Gastrocnemius medialis (tissue), 4 donors: ENCODE results near the gene FANCE. TPM values are rescaled to one million over a fixed set of nuclear protein-coding genes. Genes with fewer than 3 reads are reported as not detected.
"Not testable (repeated sequence)": the region's sequence is repeated elsewhere in the genome, so short reads cannot be mapped to it uniquely, and the experiment has no call there.

Source experiments
- ATAC-seq, 2 donors: fragments of 150-250 bp; one replicate each; pipeline ENCODE4 v1.9.1; 2016
- DNase-seq, 2 donors: peaks; one replicate each; pipeline ENCODE4 v3.0.0-alpha.2; 2019
- H3K27ac ChIP-seq, 4 donors: fragments of 200-600 bp; sonication (generic); 1 replicate in 1 of 4; 2 replicates in 3 of 4; pipeline ENCODE4 v1.5.1; 2016 to 2018; ENCODE audit warnings: mild to moderate bottlenecking in 2 of 4, moderate library complexity in 1 of 4
- H3K27me3 ChIP-seq, 3 donors: fragments of 200-600 bp; sonication (generic) in 2 of 3; 1 replicate in 1 of 3; 2 replicates in 2 of 3; pipeline versions ENCODE4 v1.5.1 to v1.6.0; 2016 to 2019; ENCODE audit warnings: mild to moderate bottlenecking in 1 of 3, moderate library complexity in 1 of 3
- H3K36me3 ChIP-seq, 2 donors: fragments of 200-600 bp; sonication (generic) in 1 of 2; one replicate each; pipeline ENCODE4 v1.5.1; 2017 to 2018
- H3K4me1 ChIP-seq, 2 donors: fragments of 200-600 bp; sonication (generic) in 1 of 2; one replicate each; pipeline ENCODE4 v1.5.1; 2016 to 2017; ENCODE audit warnings: mild to moderate bottlenecking in 2 of 2
- H3K4me3 ChIP-seq, 4 donors: fragments of 200-600 bp; sonication (generic) in 3 of 4; 1 replicate in 1 of 4; 2 replicates in 3 of 4; pipeline ENCODE4 v1.5.1; 2016 to 2019; ENCODE audit warnings: mild to moderate bottlenecking in 2 of 4
- H3K9me3 ChIP-seq, 3 donors: fragments of 200-600 bp; sonication (generic) in 2 of 3; 1 replicate in 1 of 3; 2 replicates in 2 of 3; pipeline ENCODE4 v1.5.1; 2016 to 2019
- POLR2A ChIP-seq, 2 donors: fragments of 450-650 bp; IDR thresholded peaks; one replicate each; pipeline ENCODE4 v1.6.1; 2017; ENCODE audit warnings: antibody characterized with exemption in 2 of 2, mild to moderate bottlenecking in 2 of 2, moderate library complexity in 2 of 2
- in situ Hi-C, 4 donors: fragments of 200-750 bp; cut with MboI; loops; one replicate each; pipeline versions ENCODE4 v1.15.0 to v1.8.0; 2017; ENCODE audit warnings: low sequenced_read_pairs in 4 of 4
- intact Hi-C: fragments of 100-400 bp; cut with DNase I; formaldehyde crosslinking; loops from one replicate; pipeline ENCODE4 v1.15.1; 2023; ENCODE audit warnings: low total_unique reads
- total RNA-seq, 4 donors: library from RNA; depleted of rRNA; stranded (reverse); fragments of >200 nt; gene quantifications; one replicate each; pipeline versions ENCODE4 v1.1.0 to v1.2.3, GENCODE V29; 2016
- TF ChIP-seq, protein P1 (sequence below), 5 experiments: fragments of 450-650 bp in 3 of 5; fragments of 200-600 bp in 2 of 5; sonication (generic) in 2 of 5; IDR thresholded peaks in 4 of 5; conservative IDR thresholded peaks in 1 of 5; 1 replicate in 4 of 5; 2 replicates in 1 of 5; pipeline ENCODE4 v1.5.1; 2016 to 2019; ENCODE audit warnings: antibody characterized with exemption in 5 of 5, mild to moderate bottlenecking in 3 of 5, moderate library complexity in 3 of 5

The FANCE gene
- total RNA-seq, 4 donors from 2014 or later = 2.5 to 10.5 (median 5.9) TPM

DNA sequence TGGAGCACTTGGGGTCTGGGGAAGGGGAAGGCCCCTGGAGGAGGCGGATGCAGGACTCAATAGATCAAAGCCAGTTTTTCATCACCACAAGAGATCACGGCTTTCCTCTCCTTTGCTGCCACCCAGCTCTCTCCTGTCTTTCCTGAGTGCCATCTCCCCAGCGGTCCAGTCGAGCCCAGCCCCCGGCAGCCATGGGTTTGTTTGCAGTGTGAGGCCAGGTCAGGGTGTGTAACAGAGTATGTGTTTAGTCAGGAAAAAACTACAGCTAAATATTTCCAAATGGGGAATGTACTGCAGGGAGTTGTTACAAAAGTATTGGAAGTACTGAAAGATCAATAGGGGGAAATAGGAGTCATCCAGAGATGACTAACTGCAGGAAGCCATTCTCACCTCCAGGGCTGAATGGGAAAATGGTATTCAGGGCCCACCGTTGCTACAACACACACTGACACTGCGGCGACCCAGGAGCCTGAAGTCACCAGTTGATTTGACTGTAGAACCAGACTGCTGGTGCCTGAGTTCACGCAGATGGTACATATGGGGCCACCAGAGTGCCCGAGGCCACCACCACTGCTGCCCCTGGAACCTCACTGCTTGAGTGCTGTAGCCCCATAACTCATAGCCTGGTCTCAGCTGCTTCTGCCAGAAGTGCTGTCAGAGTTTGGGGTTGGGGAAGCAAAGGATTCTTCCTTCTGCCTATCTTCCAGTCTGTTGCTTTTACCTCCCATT is 23.6 kb upstream of the FANCE start:
- H3K36me3 ChIP-seq = peaks cover 0 to 35% of the 10 kb centered on the region in 2 donors
- ATAC-seq = no peak
- H3K4me1 ChIP-seq = no peaks in the 10 kb centered on the region
- intact Hi-C loops (no loop called here), in situ Hi-C loops (no loop called here)
- no peak for DNase-seq
- H3K9me3 ChIP-seq = no peaks in the 10 kb centered on the region
- H3K27ac ChIP-seq = no peak overlapping the region
- TF ChIP-seq, protein P1, sequence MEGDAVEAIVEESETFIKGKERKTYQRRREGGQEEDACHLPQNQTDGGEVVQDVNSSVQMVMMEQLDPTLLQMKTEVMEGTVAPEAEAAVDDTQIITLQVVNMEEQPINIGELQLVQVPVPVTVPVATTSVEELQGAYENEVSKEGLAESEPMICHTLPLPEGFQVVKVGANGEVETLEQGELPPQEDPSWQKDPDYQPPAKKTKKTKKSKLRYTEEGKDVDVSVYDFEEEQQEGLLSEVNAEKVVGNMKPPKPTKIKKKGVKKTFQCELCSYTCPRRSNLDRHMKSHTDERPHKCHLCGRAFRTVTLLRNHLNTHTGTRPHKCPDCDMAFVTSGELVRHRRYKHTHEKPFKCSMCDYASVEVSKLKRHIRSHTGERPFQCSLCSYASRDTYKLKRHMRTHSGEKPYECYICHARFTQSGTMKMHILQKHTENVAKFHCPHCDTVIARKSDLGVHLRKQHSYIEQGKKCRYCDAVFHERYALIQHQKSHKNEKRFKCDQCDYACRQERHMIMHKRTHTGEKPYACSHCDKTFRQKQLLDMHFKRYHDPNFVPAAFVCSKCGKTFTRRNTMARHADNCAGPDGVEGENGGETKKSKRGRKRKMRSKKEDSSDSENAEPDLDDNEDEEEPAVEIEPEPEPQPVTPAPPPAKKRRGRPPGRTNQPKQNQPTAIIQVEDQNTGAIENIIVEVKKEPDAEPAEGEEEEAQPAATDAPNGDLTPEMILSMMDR (IDR thresholded peaks at IDR 0.05 in 4 of 5, conservative IDR thresholded peaks at IDR 0.05 in 1 of 5) = no peak
- no peak for TF ChIP-seq POLR2A (IDR thresholded peaks at IDR 0.05)
- no peaks in the 10 kb centered on the region for H3K27me3 ChIP-seq
- no peak overlapping the region for H3K4me3 ChIP-seq

DNA sequence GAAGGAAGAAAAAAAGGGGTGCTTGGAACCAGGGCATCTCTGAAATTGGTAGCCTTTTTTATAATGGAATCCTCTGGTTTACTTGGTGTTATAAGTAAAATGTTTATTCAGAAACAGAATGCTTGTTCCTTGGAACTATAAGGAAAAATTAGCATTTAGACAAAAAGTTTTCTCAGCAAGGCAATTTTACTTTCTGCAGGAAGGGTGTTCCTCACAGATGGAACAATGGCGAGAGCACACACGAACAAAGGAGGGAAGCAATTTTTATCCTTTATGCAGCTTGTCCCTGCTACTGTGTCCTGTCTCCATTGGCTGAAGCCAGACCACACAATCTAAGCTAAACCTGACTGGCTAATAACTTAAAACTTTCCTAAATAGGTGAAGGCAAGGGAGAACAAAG is 22.7 kb upstream of the FANCE start:
- no peak for DNase-seq
- H3K27me3 ChIP-seq = no peaks in the 10 kb centered on the region
- ATAC-seq = no peak
- in situ Hi-C loops = no loop called here
- no peaks in the 10 kb centered on the region for H3K9me3 ChIP-seq
- peaks cover 0 to 27% of the 10 kb centered on the region in 2 donors for H3K36me3 ChIP-seq
- no peak overlapping the region for H3K27ac ChIP-seq
- H3K4me1 ChIP-seq = peaks cover under 1 to 1% of the 10 kb centered on the region in 2 donors
- H3K4me3 ChIP-seq = no peak overlapping the region
- TF ChIP-seq, protein P1 (IDR thresholded peaks at IDR 0.05 in 4 of 5, conservative IDR thresholded peaks at IDR 0.05 in 1 of 5) = no peak
- TF ChIP-seq POLR2A (IDR thresholded peaks at IDR 0.05) = no peak
- intact Hi-C loops = no loop called here

DNA sequence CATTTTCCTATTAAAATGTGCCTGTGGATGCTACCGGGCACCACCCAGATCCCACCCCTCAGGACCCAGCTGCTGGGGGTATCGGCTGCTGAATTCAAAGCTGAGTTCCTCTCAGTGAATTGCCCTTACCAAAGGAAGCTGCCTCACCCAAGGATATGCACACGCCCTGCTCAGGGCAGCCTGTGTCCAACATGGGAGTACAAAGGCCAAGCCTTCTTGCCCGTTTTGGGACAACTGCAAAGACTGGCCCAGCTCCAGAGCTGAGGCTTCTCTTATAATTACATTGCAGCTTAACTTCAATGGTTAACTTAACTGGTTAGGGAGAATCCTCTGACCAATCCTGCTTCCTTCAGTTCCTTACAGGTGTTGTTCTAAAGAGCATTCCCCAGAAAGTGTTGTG is 19.8 kb upstream of the FANCE start:
- TF ChIP-seq, protein P1 (IDR thresholded peaks at IDR 0.05 in 4 of 5, conservative IDR thresholded peaks at IDR 0.05 in 1 of 5) = no peak
- no peak for TF ChIP-seq POLR2A (IDR thresholded peaks at IDR 0.05)
- intact Hi-C loops = no loop called here
- ATAC-seq (no peak), DNase-seq (no peak)
- Histone ChIP-seq H3K27me3 (no peaks in the 10 kb centered on the region), H3K4me1 (peaks cover 10 to 14% of the 10 kb centered on the region in 2 donors), H3K36me3 (no peaks in the 10 kb centered on the region), H3K9me3 (no peaks in the 10 kb centered on the region), H3K27ac (no peak overlapping the region), H3K4me3 (no peak overlapping the region)
- in situ Hi-C loops = no loop called here

DNA sequence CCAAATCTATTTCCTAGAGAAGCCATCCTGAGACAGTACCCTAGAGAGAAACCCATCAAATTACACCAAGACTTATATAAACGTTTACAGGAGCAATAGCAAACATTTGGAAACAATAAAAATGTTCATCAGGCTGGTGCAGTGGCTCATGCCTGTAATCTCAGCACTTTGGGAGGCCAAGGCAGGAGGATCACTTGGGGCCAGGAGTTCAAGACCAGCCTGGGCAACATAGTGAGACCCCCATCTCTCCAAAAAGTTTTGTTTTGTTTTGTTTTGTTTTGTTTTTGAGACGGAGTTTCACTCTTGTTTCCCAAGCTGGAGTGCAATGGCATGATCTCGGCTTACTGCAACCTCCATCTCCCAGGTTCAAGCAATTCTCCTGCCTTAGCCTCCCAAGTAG is 19.4 kb upstream of the FANCE start:
- in situ Hi-C loops, H3K27me3 ChIP-seq, DNase-seq, H3K9me3 ChIP-seq, H3K4me3 ChIP-seq, H3K27ac ChIP-seq, intact Hi-C loops, H3K36me3 ChIP-seq, ATAC-seq: not testable (repeated sequence)
- peaks cover 10 to 14% of the 10 kb centered on the region in 2 donors for H3K4me1 ChIP-seq

DNA sequence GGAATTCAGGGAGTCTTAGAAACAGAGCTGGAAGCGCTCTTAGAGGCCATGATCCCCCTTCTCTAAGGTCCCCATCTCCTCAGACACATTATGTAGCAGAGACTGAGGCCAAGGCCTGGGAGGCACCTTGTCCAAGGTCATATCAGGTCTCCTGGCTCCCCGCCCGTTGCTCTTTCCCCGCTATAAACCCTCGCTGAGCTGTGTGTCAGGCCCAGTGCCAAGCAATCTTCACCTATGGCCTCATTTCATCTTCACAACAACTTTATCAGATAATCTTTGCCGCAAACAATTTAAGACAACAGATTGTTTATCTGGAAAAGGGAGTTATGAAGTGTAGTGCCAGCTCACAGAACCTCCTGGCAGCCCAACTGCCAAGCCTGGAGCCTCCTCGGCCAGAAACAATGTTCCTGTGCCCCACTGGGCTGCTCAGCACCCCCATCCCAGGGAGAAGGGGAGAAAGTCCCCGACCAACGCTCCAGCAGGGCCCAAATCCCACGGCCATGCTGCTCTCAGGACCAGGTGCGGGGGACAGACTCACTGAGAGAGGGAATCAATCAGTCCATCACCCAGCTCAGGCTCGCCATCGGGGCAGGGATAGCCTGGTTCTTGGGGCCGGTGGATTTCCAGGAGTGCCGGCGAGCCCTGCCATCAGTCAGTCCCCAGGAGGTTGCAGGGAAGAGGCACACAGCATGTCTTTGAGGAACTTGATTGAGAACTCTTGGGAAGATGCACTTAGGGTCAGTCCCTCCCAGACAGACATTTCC is 16.9 kb upstream of the FANCE start:
- peak in 1 of 2 donors; percentile 49 for ATAC-seq
- peak overlapping the region in 1 of 4 donors; percentile 47 for H3K27ac ChIP-seq

More for the DNA sequence above, 16.9 kb upstream of the FANCE start:
- Histone ChIP-seq H3K36me3 (no peaks in the 10 kb centered on the region), H3K4me3 (no peak overlapping the region), H3K27me3 (no peaks in the 10 kb centered on the region), H3K9me3 (no peaks in the 10 kb centered on the region), H3K4me1 (peaks cover 10 to 14% of the 10 kb centered on the region in 2 donors)
- in situ Hi-C loops = no loop called here
- intact Hi-C loops = no loop called here
- DNase-seq = no peak
- TF ChIP-seq POLR2A (IDR thresholded peaks at IDR 0.05) = no peak
- TF ChIP-seq, protein P1 (IDR thresholded peaks at IDR 0.05 in 4 of 5, conservative IDR thresholded peaks at IDR 0.05 in 1 of 5) = no peak
